K562 (cell line): ENCODE results near the gene BEST2. TPM values are rescaled to one million over a fixed set of nuclear protein-coding genes. Genes with fewer than 3 reads are reported as not detected.
A peak's percentile ranks its signal among the peaks of the same experiment; 100 is the strongest.

Experiments
- C11orf30 ChIP-seq: fragments of 450-650 bp; IDR thresholded peaks from 2 replicates; pipeline ENCODE4 v1.6.1; 2016; ENCODE audit warnings: low read depth, mild to moderate bottlenecking
- E2F8 ChIP-seq: fragments of 450-650 bp; IDR thresholded peaks from 2 replicates; pipeline ENCODE4 v1.7.1; 2018; ENCODE audit warnings: mild to moderate bottlenecking, low read depth; ENCODE audit not compliant: partially characterized antibody
- HSF4 ChIP-seq: fragments of 250-450 bp; sonication (Bioruptor Pico); IDR thresholded peaks from 2 replicates; pipeline ENCODE4 v2.1.2; 2022; ENCODE audit warnings: mild to moderate bottlenecking, moderate library complexity, borderline replicate concordance
- POLR2A ChIP-seq: fragments of 450-650 bp; conservative IDR thresholded peaks from 2 replicates; pipeline ENCODE4 v1.6.1; 2016
- SMARCB1 ChIP-seq: IDR thresholded peaks from 2 replicates; pipeline ENCODE4 v1.6.1; 2011; ENCODE audit warnings: improper control_type of control experiment, low read depth; ENCODE audit not compliant: insufficient read length
- ZBTB17 ChIP-seq: fragments of 450-650 bp; formaldehyde crosslinking; IDR thresholded peaks from 2 replicates; pipeline ENCODE4 v1.4.0; 2020; ENCODE audit warnings: mild to moderate bottlenecking
- ZNF347 ChIP-seq: fragments of 450-650 bp; formaldehyde crosslinking; IDR thresholded peaks from 2 replicates; pipeline ENCODE4 v1.4.0; 2020; ENCODE audit warnings: low read depth, mild to moderate bottlenecking, moderate library complexity
- polyA plus RNA-seq, 8 experiments: library from polyadenylated mRNA; depleted of rRNA in 4 of 8; stranded (reverse) in 5 of 8; unstranded in 3 of 8; fragments of >200 nt; fragmentation: Nextera tagmentation in 2 of 8; fragmentation: Illumina TruSeq in 1 of 8; extraction: Ambion mirVana in 2 of 8; extraction: Trizol in 1 of 8; gene quantifications; 2 replicates each; pipeline versions ENCODE4 v1.2.1 to v1.2.3, GENCODE V29; 2011 to 2014; ENCODE audit warnings: inconsistent platforms in 1 of 8, missing spikeins in 1 of 8
- total RNA-seq, 7 experiments: library from RNA; depleted of rRNA in 6 of 7; stranded (reverse); fragments of >200 nt in 6 of 7; fragmentation: Illumina TruSeq in 2 of 7; extraction: Trizol in 2 of 7; gene quantifications; 2 replicates each; pipeline versions ENCODE4 v1.2.1 to v1.2.3, GENCODE V29; 2011 to 2021; ENCODE audit warnings: low replicate concordance in 1 of 7
- TF ChIP-seq, protein P1 (sequence below): fragments of 250-450 bp; sonication (Bioruptor Pico); IDR thresholded peaks from 2 replicates; pipeline ENCODE4 v1.5.0; 2020; ENCODE audit warnings: mild to moderate bottlenecking
- TF ChIP-seq, protein P2 (sequence below): sonication (generic); formaldehyde crosslinking; IDR thresholded peaks from 2 replicates; pipeline ENCODE4 v1.8.0; 2023; ENCODE audit warnings: mild to moderate bottlenecking, missing genetic modification reagents

Gene BEST2
- total and polyA plus RNA-seq, 9 of the 15 experiments (the other 6 are each of a cell fraction or from before 2014, with no cell fraction given), result not detected

GRCh38 chr19:12791345-12792050, 39.9 kb downstream of the BEST2 start, which contains the start of gene JUNB (continued):
- TF ChIP-seq, protein P1, sequence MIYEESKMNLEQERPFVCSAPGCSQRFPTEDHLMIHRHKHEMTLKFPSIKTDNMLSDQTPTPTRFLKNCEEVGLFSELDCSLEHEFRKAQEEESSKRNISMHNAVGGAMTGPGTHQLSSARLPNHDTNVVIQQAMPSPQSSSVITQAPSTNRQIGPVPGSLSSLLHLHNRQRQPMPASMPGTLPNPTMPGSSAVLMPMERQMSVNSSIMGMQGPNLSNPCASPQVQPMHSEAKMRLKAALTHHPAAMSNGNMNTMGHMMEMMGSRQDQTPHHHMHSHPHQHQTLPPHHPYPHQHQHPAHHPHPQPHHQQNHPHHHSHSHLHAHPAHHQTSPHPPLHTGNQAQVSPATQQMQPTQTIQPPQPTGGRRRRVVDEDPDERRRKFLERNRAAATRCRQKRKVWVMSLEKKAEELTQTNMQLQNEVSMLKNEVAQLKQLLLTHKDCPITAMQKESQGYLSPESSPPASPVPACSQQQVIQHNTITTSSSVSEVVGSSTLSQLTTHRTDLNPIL (CRISPR knock-in tag), result no peak
- TF ChIP-seq HSF4 (CRISPR knock-in tag), result no peak
- no peak for TF ChIP-seq C11orf30
- peak; percentile 84 for TF ChIP-seq ZBTB17 (CRISPR knock-in tag)
- TF ChIP-seq, protein P2, sequence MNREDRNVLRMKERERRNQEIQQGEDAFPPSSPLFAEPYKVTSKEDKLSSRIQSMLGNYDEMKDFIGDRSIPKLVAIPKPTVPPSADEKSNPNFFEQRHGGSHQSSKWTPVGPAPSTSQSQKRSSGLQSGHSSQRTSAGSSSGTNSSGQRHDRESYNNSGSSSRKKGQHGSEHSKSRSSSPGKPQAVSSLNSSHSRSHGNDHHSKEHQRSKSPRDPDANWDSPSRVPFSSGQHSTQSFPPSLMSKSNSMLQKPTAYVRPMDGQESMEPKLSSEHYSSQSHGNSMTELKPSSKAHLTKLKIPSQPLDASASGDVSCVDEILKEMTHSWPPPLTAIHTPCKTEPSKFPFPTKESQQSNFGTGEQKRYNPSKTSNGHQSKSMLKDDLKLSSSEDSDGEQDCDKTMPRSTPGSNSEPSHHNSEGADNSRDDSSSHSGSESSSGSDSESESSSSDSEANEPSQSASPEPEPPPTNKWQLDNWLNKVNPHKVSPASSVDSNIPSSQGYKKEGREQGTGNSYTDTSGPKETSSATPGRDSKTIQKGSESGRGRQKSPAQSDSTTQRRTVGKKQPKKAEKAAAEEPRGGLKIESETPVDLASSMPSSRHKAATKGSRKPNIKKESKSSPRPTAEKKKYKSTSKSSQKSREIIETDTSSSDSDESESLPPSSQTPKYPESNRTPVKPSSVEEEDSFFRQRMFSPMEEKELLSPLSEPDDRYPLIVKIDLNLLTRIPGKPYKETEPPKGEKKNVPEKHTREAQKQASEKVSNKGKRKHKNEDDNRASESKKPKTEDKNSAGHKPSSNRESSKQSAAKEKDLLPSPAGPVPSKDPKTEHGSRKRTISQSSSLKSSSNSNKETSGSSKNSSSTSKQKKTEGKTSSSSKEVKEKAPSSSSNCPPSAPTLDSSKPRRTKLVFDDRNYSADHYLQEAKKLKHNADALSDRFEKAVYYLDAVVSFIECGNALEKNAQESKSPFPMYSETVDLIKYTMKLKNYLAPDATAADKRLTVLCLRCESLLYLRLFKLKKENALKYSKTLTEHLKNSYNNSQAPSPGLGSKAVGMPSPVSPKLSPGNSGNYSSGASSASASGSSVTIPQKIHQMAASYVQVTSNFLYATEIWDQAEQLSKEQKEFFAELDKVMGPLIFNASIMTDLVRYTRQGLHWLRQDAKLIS (CRISPR knock-in tag), result peak; percentile 99
- peak; percentile 36 for TF ChIP-seq E2F8
- TF ChIP-seq ZNF347 (CRISPR knock-in tag), result no peak
- TF ChIP-seq POLR2A, result peak; percentile 100
- no peak for TF ChIP-seq SMARCB1
